PFSK-1 (cell line): ENCODE measurements around the gene CEBPA.

Experiments
- FOXP2 ChIP-seq: optimal IDR thresholded peaks from 2 replicates; pipeline ENCODE3; 2011; ENCODE audit warnings: borderline replicate concordance, control low read depth, inconsistent platforms; ENCODE audit not compliant: insufficient read depth; ENCODE audit errors: extremely low read length, extremely low read depth
- POLR2AphosphoS5 ChIP-seq: IDR thresholded peaks from 2 replicates; pipeline ENCODE4 v1.6.1; 2012; ENCODE audit warnings: low read depth, mild to moderate bottlenecking, control low read depth, low read length, moderate library complexity
- REST ChIP-seq, 2 experiments: IDR thresholded peaks; 2 replicates each; pipeline versions ENCODE4 v1.6.1 to v1.8.0; 2011 to 2012; ENCODE audit warnings: low read depth in 2 of 2, low read length in 2 of 2, control low read depth in 1 of 2, inconsistent platforms in 1 of 2, mild to moderate bottlenecking in 1 of 2, moderate library complexity in 1 of 2; ENCODE audit not compliant: insufficient read depth in 1 of 2
- SIN3A ChIP-seq: IDR thresholded peaks from 2 replicates; pipeline ENCODE4 v1.6.1; 2012; ENCODE audit warnings: mild to moderate bottlenecking, low read length, moderate library complexity, borderline replicate concordance; ENCODE audit not compliant: insufficient read depth
- TAF1 ChIP-seq: IDR thresholded peaks from 2 replicates; pipeline ENCODE4 v1.6.1; 2012; ENCODE audit warnings: low read length, control low read depth, borderline replicate concordance; ENCODE audit not compliant: insufficient read depth

The CEBPA gene

GRCh38 chr19:33334271-33334670 is 31.9 kb upstream of the CEBPA start:
- TF ChIP-seq REST (IDR thresholded peaks at IDR 0.05; ENCODE audit: insufficient read depth in 1 of 2, low read depth in 2 of 2, low read length in 2 of 2) (no peak), FOXP2 (no peak), POLR2AphosphoS5 (no peak), TAF1 (no peak), SIN3A (no peak)

- TF ChIP-seq SIN3A (no peak), TAF1 (no peak), REST (IDR thresholded peaks at IDR 0.05; ENCODE audit: insufficient read depth in 1 of 2, low read depth in 2 of 2, low read length in 2 of 2) (no peak), POLR2AphosphoS5 (no peak), FOXP2 (no peak)
These were observed 31.3 kb upstream of the CEBPA start for GRCh38 chr19:33333642-33334041.

DNA sequence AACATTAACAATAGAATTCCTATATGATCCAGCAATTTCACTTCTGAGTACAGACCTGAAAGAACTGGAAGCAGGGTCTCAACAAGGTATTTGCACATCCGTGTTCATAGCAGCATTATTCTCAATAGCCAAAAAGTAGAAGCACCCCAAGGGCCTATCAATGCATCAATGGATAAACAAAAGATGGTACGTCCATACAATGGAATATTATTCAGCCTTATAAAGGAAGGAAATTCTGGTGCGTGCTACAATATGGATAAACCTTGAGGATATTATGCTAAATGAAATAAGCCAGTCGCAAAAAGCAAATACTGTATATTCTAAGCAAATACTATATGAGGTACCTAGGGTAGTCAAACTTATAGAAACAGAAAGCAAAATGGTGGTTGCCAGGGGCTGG is 30.8 kb upstream of the CEBPA start:
- TF ChIP-seq FOXP2 (no peak), TAF1 (no peak), SIN3A (no peak), REST (IDR thresholded peaks at IDR 0.05; ENCODE audit: insufficient read depth in 1 of 2, low read depth in 2 of 2, low read length in 2 of 2) (no peak), POLR2AphosphoS5 (no peak)

- TF ChIP-seq SIN3A (no peak), REST (IDR thresholded peaks at IDR 0.05; ENCODE audit: insufficient read depth in 1 of 2, low read depth in 2 of 2, low read length in 2 of 2) (no peak), TAF1 (no peak), POLR2AphosphoS5 (no peak), FOXP2 (no peak)
These were observed 29.9 kb upstream of the CEBPA start for GRCh38 chr19:33332248-33332647.

DNA sequence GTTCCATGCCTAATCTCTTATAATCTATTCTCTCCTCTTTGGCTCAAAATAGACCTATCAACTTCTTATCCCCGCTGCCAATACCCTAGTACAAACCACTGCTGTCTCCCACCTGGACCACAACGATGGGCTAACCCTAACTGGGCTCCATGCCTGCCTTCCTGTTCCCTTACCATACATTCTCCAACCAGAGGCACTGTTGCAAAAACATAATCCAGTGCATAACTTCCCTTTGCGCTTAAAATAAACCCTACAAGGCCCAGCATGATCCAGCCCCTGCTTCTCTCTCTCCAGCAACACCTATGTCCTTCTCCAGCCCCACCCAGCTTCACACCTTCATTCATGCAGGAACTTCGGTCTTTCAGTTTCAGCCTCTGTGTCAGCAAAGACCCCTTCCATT is 27.4 kb upstream of the CEBPA start:
- no peak for TF ChIP-seq TAF1
- TF ChIP-seq SIN3A, result no peak
- no peak for TF ChIP-seq FOXP2
- TF ChIP-seq POLR2AphosphoS5, result no peak
- no peak for TF ChIP-seq REST (IDR thresholded peaks at IDR 0.05; ENCODE audit: insufficient read depth in 1 of 2, low read depth in 2 of 2, low read length in 2 of 2)
